Progenitor cell of endocrine pancreas (in vitro differentiated cells): ENCODE results near the gene MOB3A. TPM values are rescaled to one million over a fixed set of nuclear protein-coding genes. Genes with fewer than 3 reads are reported as not detected.
"Not testable (repeated sequence)": the region's sequence is repeated elsewhere in the genome, so short reads cannot be mapped to it uniquely, and the experiment has no call there.

Experiments used
- DNase-seq: peaks from one replicate; pipeline ENCODE4 v3.0.0; 2021; ENCODE audit warnings: low spot score; ENCODE audit not compliant: unreplicated experiment
- H3K27ac Mint-ChIP-seq: 2 replicates; pipeline ENCODE4 v1.8.0; 2021; ENCODE audit warnings: mild to moderate bottlenecking, moderate library complexity, mixed read lengths
- H3K27me3 Mint-ChIP-seq: 2 replicates; pipeline ENCODE4 v1.8.0; 2021; ENCODE audit warnings: mixed read lengths
- H3K36me3 Mint-ChIP-seq: 2 replicates; pipeline ENCODE4 v1.8.0; 2022; ENCODE audit warnings: mixed read lengths; ENCODE audit not compliant: insufficient read depth
- H3K4me1 Mint-ChIP-seq: 2 replicates; pipeline ENCODE4 v1.8.0; 2021; ENCODE audit warnings: low read depth, mixed read lengths
- H3K4me3 Mint-ChIP-seq: 2 replicates; pipeline ENCODE4 v1.8.0; 2021; ENCODE audit warnings: low read depth, mild to moderate bottlenecking, moderate library complexity, mixed read lengths
- H3K9me3 Mint-ChIP-seq: 2 replicates; pipeline ENCODE4 v1.8.0; 2021; ENCODE audit warnings: low read depth, mixed read lengths
- CTCF ChIP-seq: fragments of 200-600 bp; sonication (generic); IDR thresholded peaks from one replicate; pipeline ENCODE4 v1.5.0; 2021; ENCODE audit warnings: antibody characterized with exemption, mild to moderate bottlenecking; ENCODE audit not compliant: unreplicated experiment
- total RNA-seq: library from RNA; stranded (reverse); gene quantifications from 2 replicates; pipeline ENCODE4 v1.2.1, GENCODE V29; 2021

Gene MOB3A
- total RNA-seq, 1 donor from 2014 or later: 38.5 TPM

DNA sequence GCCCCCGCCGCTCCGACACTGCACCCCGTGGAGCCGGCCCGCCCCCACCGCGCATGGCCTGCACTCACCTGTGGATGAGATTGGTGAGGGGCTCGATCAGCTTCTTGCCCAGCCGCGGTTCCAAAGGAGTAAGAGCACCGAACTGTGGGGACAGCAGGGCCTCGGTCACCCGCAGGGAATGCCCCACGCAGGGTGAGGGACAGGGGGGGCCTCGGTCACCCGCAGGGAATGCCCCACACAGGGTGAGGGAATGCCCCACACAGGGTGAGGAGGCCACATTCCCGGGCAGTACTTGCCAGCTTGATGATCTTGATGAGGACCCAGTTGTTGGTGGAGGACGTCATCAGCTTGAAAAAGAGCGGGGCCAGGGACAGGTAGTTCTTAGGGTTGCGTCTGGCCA lies 32.9 kb upstream of the MOB3A start:
- Mint-ChIP-seq H3K4me1 (no peaks in the 10 kb centered on the region), H3K36me3 (peaks cover 6% of the 10 kb centered on the region), H3K27ac (no peak overlapping the region), H3K9me3 (no peaks in the 10 kb centered on the region), H3K27me3 (no peaks in the 10 kb centered on the region), H3K4me3 (no peak overlapping the region)
- TF ChIP-seq CTCF: no peak
- DNase-seq: no peak

GRCh38 chr19:2128252-2128651 lies 32.1 kb upstream of the MOB3A start:
- H3K9me3 Mint-ChIP-seq, H3K27ac Mint-ChIP-seq, H3K4me3 Mint-ChIP-seq, H3K36me3 Mint-ChIP-seq, DNase-seq, H3K4me1 Mint-ChIP-seq, H3K27me3 Mint-ChIP-seq: not testable (repeated sequence)

GRCh38 chr19:2127758-2128157 lies 31.6 kb upstream of the MOB3A start:
- no peak for TF ChIP-seq CTCF
- Mint-ChIP-seq H3K4me1 (no peaks in the 10 kb centered on the region), H3K27me3 (no peaks in the 10 kb centered on the region), H3K27ac (no peak overlapping the region), H3K36me3 (peaks cover 4% of the 10 kb centered on the region), H3K9me3 (no peaks in the 10 kb centered on the region), H3K4me3 (no peak overlapping the region)
- DNase-seq: no peak

- no peak for TF ChIP-seq CTCF
- peaks cover 3% of the 10 kb centered on the region for H3K36me3 Mint-ChIP-seq
- H3K4me3 Mint-ChIP-seq: no peak overlapping the region
- no peaks in the 10 kb centered on the region for H3K27me3 Mint-ChIP-seq
- H3K9me3 Mint-ChIP-seq: no peaks in the 10 kb centered on the region
- H3K27ac Mint-ChIP-seq: no peak overlapping the region
- H3K4me1 Mint-ChIP-seq: no peaks in the 10 kb centered on the region
- no peak for DNase-seq
Measured at GRCh38 chr19:2126879-2127518, 30.9 kb upstream of the MOB3A start.

GRCh38 chr19:2123682-2124387 lies 27.7 kb upstream of the MOB3A start:
- H3K36me3 Mint-ChIP-seq: peaks cover 7% of the 10 kb centered on the region
- DNase-seq: no peak
- H3K27me3 Mint-ChIP-seq: no peaks in the 10 kb centered on the region
- no peak overlapping the region for H3K4me3 Mint-ChIP-seq
- H3K4me1 Mint-ChIP-seq: no peaks in the 10 kb centered on the region
- no peaks in the 10 kb centered on the region for H3K9me3 Mint-ChIP-seq
- TF ChIP-seq CTCF: no peak
- H3K27ac Mint-ChIP-seq: no peak overlapping the region

DNA sequence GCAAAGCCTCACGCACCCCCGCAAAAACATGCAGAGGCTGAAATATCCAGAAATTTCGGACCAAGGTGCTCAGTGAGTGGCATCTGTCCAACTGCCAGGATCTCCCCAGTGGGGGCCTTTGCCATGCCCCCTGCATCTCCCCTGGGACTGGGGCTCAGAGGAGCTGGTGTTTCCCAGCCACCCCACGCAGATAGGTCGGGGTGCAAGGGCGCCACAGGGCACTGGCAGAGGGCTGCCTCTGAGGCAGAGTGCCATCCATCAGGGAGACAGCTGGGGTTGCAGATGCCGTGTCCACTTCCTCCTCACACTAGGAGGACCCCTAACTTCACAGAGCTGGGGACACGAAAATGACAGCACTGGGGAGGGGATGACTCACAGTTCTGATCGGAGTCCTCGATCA lies 26.9 kb upstream of the MOB3A start:
- Mint-ChIP-seq H3K36me3 (peaks cover 7% of the 10 kb centered on the region), H3K27me3 (no peaks in the 10 kb centered on the region)

More for the DNA sequence above, 26.9 kb upstream of the MOB3A start:
- DNase-seq: no peak
- Mint-ChIP-seq H3K27ac (no peak overlapping the region), H3K9me3 (no peaks in the 10 kb centered on the region), H3K4me3 (no peak overlapping the region), H3K4me1 (no peaks in the 10 kb centered on the region)
- TF ChIP-seq CTCF: no peak
